GM23338 (cell line): ENCODE results near the gene KLK10.

Source experiments
- CREB1 ChIP-seq: fragments of 250-450 bp; sonication (Bioruptor Pico); IDR thresholded peaks from 2 replicates; pipeline ENCODE4 v1.5.0; 2020; ENCODE audit warnings: low read depth, mild to moderate bottlenecking, moderate library complexity
- CTCF ChIP-seq, 2 experiments: fragments of 200-600 bp in 1 of 2; sonication (generic) in 1 of 2; conservative IDR thresholded peaks; 2 replicates each; pipeline versions ENCODE4 v1.5.1 to v1.6.1; 2016 to 2017; ENCODE audit warnings: antibody characterized with exemption in 2 of 2, low read depth in 2 of 2, mild to moderate bottlenecking in 2 of 2, moderate library complexity in 1 of 2
- EZH2 ChIP-seq: fragments of 200-600 bp; sonication (generic); IDR thresholded peaks from one replicate; pipeline ENCODE4 v1.8.0; 2017; ENCODE audit warnings: antibody characterized with exemption, mild to moderate bottlenecking, low read depth; ENCODE audit not compliant: unreplicated experiment
- EZH2phosphoT487 ChIP-seq: fragments of 200-600 bp; sonication (generic); IDR thresholded peaks from one replicate; pipeline ENCODE4 v1.8.1; 2018; ENCODE audit warnings: antibody characterized with exemption; ENCODE audit not compliant: unreplicated experiment
- JUNB ChIP-seq: IDR thresholded peaks from one replicate; pipeline ENCODE4 v1.6.1; 2016; ENCODE audit warnings: antibody characterized with exemption; ENCODE audit not compliant: unreplicated experiment
- NANOG ChIP-seq: IDR thresholded peaks from 2 replicates; pipeline ENCODE4 v1.6.1; 2016; ENCODE audit warnings: antibody characterized with exemption, borderline replicate concordance
- POLR2AphosphoS5 ChIP-seq: IDR thresholded peaks from 2 replicates; pipeline ENCODE4 v1.6.1; 2016; ENCODE audit warnings: antibody characterized with exemption, low read depth
- ZNF331 ChIP-seq: fragments of 250-450 bp; sonication (Bioruptor Pico); IDR thresholded peaks from 2 replicates; pipeline ENCODE4 v1.5.0; 2020; ENCODE audit warnings: low read depth, mild to moderate bottlenecking, moderate library complexity
- TF ChIP-seq, protein P1 (sequence below): IDR thresholded peaks from one replicate; pipeline ENCODE4 v1.6.1; 2018; ENCODE audit warnings: antibody characterized with exemption; ENCODE audit not compliant: unreplicated experiment

DNA sequence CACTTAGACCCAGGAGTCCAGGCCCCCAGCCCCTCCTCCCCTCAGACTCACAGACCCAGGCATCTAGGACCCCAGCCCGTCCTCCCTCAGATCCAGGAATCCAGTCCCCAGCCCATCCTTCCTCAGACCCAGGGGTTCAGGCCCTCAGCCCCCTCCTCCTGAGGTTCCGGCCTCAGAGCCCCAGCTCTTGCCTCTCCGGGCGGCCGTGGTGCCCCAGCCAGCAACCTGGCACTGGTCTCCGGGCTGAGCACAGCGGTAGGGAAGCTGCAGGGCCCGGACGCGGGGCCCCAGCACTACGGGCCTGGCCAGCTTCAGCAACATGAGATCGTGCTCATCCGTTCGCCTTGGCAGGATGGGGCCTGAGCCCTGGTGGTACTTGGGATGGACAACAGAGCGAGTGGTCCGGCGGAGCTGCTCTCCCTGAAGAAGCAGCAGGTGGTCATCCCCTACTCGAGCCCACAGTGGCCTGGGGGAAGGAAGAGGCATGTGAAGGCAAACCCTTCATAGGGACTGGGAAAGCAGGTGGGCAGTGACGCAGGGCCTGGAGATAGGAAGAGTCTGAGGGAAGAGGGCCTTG is 3.7 kb downstream of the KLK10 start:
- no peak for TF ChIP-seq EZH2phosphoT487
- TF ChIP-seq POLR2AphosphoS5, result no peak
- no peak for TF ChIP-seq CTCF (conservative IDR thresholded peaks at IDR 0.05; ENCODE audit: low read depth in 2 of 2)
- TF ChIP-seq NANOG, result no peak
- no peak for TF ChIP-seq JUNB
- TF ChIP-seq, protein P1, sequence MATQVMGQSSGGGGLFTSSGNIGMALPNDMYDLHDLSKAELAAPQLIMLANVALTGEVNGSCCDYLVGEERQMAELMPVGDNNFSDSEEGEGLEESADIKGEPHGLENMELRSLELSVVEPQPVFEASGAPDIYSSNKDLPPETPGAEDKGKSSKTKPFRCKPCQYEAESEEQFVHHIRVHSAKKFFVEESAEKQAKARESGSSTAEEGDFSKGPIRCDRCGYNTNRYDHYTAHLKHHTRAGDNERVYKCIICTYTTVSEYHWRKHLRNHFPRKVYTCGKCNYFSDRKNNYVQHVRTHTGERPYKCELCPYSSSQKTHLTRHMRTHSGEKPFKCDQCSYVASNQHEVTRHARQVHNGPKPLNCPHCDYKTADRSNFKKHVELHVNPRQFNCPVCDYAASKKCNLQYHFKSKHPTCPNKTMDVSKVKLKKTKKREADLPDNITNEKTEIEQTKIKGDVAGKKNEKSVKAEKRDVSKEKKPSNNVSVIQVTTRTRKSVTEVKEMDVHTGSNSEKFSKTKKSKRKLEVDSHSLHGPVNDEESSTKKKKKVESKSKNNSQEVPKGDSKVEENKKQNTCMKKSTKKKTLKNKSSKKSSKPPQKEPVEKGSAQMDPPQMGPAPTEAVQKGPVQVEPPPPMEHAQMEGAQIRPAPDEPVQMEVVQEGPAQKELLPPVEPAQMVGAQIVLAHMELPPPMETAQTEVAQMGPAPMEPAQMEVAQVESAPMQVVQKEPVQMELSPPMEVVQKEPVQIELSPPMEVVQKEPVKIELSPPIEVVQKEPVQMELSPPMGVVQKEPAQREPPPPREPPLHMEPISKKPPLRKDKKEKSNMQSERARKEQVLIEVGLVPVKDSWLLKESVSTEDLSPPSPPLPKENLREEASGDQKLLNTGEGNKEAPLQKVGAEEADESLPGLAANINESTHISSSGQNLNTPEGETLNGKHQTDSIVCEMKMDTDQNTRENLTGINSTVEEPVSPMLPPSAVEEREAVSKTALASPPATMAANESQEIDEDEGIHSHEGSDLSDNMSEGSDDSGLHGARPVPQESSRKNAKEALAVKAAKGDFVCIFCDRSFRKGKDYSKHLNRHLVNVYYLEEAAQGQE, result no peak
- no peak for TF ChIP-seq CREB1 (CRISPR knock-in tag)
- no peak for TF ChIP-seq EZH2
- no peak for TF ChIP-seq ZNF331 (CRISPR knock-in tag)
